GM12801 (cell line): ENCODE results near the gene MRPL33.

Source experiments
- CTCF ChIP-seq: IDR thresholded peaks from one replicate; pipeline ENCODE4 v1.5.1; 2011; ENCODE audit warnings: control low read depth; ENCODE audit not compliant: insufficient read length; ENCODE audit errors: extremely low read depth

The MRPL33 gene

GRCh38 chr2:27792759-27793158 lies 21.2 kb downstream of the MRPL33 start:
- no peak for TF ChIP-seq CTCF

GRCh38 chr2:27795093-27795834 lies 23.7 kb downstream of the MRPL33 start:
- TF ChIP-seq CTCF = no peak

- TF ChIP-seq CTCF = no peak
These were observed 24.4 kb downstream of the MRPL33 start for GRCh38 chr2:27795868-27796277.

- TF ChIP-seq CTCF = no peak
These were observed 25.6 kb downstream of the MRPL33 start for GRCh38 chr2:27796791-27797765.

GRCh38 chr2:27797841-27798240 lies 26.3 kb downstream of the MRPL33 start:
- TF ChIP-seq CTCF = no peak

GRCh38 chr2:27798486-27798885 lies 27.0 kb downstream of the MRPL33 start:
- no peak for TF ChIP-seq CTCF

GRCh38 chr2:27798948-27799645 lies 27.6 kb downstream of the MRPL33 start:
- no peak for TF ChIP-seq CTCF
